Aorta (tissue), 5 donors: ENCODE results near the gene EOGT. TPM values are rescaled to one million over a fixed set of nuclear protein-coding genes. Genes with fewer than 3 reads are reported as not detected.

Experiments used
- ATAC-seq: fragments of 200-7000 bp; cut with Tn5 transposase; one replicate; pipeline ENCODE4 v1.9.1; 2022; ENCODE audit warnings: moderate library complexity; ENCODE audit not compliant: low FRiP score
- DNase-seq, 2 donors: peaks; one replicate each; pipeline ENCODE4 v3.0.0-alpha.2; 2020
- H3K27ac ChIP-seq, 2 donors: one replicate each; pipeline ENCODE4 v1.5.1; 2013; ENCODE audit warnings: low read length in 2 of 2, mild to moderate bottlenecking in 2 of 2, moderate library complexity in 2 of 2, control low read depth in 1 of 2, inconsistent platforms in 1 of 2, low read depth in 1 of 2
- H3K27me3 ChIP-seq, 2 donors: one replicate each; pipeline ENCODE4 v1.6.1; 2013; ENCODE audit warnings: control low read depth in 1 of 2, low read length in 1 of 2, mild to moderate bottlenecking in 1 of 2, moderate library complexity in 1 of 2; ENCODE audit not compliant: insufficient read depth in 2 of 2, control insufficient read depth in 1 of 2
- H3K36me3 ChIP-seq, 2 donors: one replicate each; pipeline ENCODE4 v1.6.1; 2013; ENCODE audit warnings: control low read depth in 1 of 2, low read length in 1 of 2, mild to moderate bottlenecking in 1 of 2; ENCODE audit not compliant: insufficient read depth in 2 of 2, control insufficient read depth in 1 of 2
- H3K4me1 ChIP-seq, 2 donors: one replicate each; pipeline ENCODE4 v1.6.1; 2013; ENCODE audit warnings: low read length in 2 of 2, control low read depth in 1 of 2, mild to moderate bottlenecking in 1 of 2, moderate library complexity in 1 of 2; ENCODE audit not compliant: insufficient read depth in 2 of 2, control insufficient read depth in 1 of 2
- H3K4me3 ChIP-seq, 2 donors: one replicate each; pipeline ENCODE4 v1.5.1; 2013; ENCODE audit warnings: low read length in 2 of 2, control low read depth in 1 of 2, mild to moderate bottlenecking in 1 of 2
- H3K9me3 ChIP-seq: one replicate; pipeline ENCODE4 v1.6.1; 2013; ENCODE audit warnings: mild to moderate bottlenecking, low read length; ENCODE audit not compliant: control insufficient read depth
- WGBS, 2 donors: extraction: QIAGEN DNeasy Blood & Tissue Kit; methylation state at CpG; one replicate each; pipeline ENCODE4 v1.1.7; 2013; 5-methylcytosine and 5-hydroxymethylcytosine counted together
- intact Hi-C, 2 donors: fragments of 100-400 bp; cut with DNase I; formaldehyde crosslinking; loops; one replicate each; pipeline versions ENCODE4 v1.14.2 to v1.15.0; 2022
- long read RNA-seq, 2 donors: library from polyadenylated mRNA; unstranded; transcript quantifications; one replicate each; pipeline ENCODE4 v2.0.0, GENCODE V29; 2020 to 2021
- polyA plus RNA-seq, 2 donors: library from polyadenylated mRNA; stranded (reverse); fragments of 200-250 nt; gene quantifications; one replicate each; pipeline ENCODE4 v1.2.3, GENCODE V29; 2013
- total RNA-seq, 2 donors: library from RNA; stranded (reverse); fragmentation: NEBNext Ultra II Directional; extraction: Animal tissue kit (Norgen Biotek cat#: 25700); gene quantifications; one replicate each; pipeline ENCODE4 v1.2.1, GENCODE V29; 2021
- donor health status: healthy with polysubstance abuse.
- donor health status: Bipolar disorder and iron deficiency.
- donor health status: DM: no; HTN: no; CAD: no.
- donor health status: DM: no; HTN: no; CAD: no.
- donor health status: DM: yes; HTN: yes; CAD: no.

The EOGT gene
- total RNA-seq (100 to 1,000 TPM; 104 to 134 TPM), polyA plus RNA-seq (100 to 1,000 TPM in 1 of 2 donors, 10 to 100 TPM in 1; 40.6 to 103 TPM)
- long read RNA-seq, donor 1, transcript EOGT-210 (1 exons, 1,931 nt) = major isoform, 17 of 66 reads
- long read RNA-seq, donor 1, partial matches to known transcripts = 23 of 66 reads
- long read RNA-seq, donor 1, other reads (novel, unspliced or antisense) = 26 of 66 reads
- long read RNA-seq, donor 2, full-length matches to known transcripts = 15 of 41 reads
- long read RNA-seq, donor 2, partial matches to known transcripts = 8 of 41 reads
- long read RNA-seq, donor 2, other reads (novel, unspliced or antisense) = 18 of 41 reads

DNA sequence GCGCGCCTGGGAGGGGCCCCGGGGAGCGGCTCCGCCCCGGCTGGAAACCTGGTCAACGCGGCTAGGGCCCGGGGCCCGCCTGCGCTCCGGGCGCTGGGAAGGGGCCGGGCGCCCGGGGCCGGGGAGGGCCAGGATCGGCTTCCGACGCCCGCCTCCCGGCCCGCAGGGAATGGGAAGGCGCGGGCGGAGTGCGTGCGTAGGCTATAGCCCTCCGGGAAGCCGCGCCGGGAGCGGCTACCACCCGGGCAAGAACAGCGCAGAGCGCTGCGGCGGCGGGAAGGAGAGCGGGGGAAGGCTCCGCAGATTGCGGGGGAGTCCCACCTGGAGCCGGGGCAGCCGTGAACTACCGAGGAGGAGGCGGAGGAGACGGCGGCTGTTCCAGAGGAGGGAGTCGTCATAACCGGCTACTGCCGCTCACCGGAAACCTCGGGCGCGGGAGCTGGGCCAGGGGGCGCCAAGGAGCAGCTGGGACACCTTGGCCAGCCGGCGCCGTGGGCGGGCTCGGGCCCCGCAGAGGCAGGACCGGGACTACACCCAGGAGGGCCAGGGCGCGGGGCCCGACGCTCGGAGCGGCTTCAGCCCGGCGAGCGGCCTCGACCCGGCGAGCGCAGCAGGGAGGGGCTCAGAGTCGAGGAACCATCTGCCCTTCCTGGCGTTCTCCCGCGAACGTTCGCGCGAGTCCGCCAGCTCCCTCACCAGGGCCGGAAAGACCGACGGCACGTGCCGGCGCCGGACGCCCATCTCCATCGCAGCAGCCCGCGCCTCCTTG lies at the start of gene EOGT:
EOGT (minus strand) TSS at position 432 of the 769 bp plus-strand sequence. CDS start 3,838 bp downstream, outside the sequence.
- peaks cover 6 to 7% of the 10 kb centered on the region in 2 donors for H3K4me1 ChIP-seq
- no peaks in the 10 kb centered on the region for H3K27me3 ChIP-seq
- H3K9me3 ChIP-seq = no peaks in the 10 kb centered on the region
- intact Hi-C loops = loop anchor here (2.0 to 10.0 kb wide), 2 partner anchors 39 to 71 kb away; partner anchors contain the start of genes ARL6IP5 (in 1 of the 2), TMF1 (in 1 of the 2) and UBA3 (in 1 of the 2)
- peak within 1 kb of the TSS; percentile 100 for H3K27ac ChIP-seq
- H3K36me3 ChIP-seq = peaks cover 0 to 2% of the 10 kb centered on the region in 2 donors
- peak; percentile 92 to 97 for DNase-seq
- peak within 1 kb of the TSS; percentile 81 to 86 for H3K4me3 ChIP-seq
- WGBS, 2 donors = 0% methylated on average over 73 to 96 of the region's 96 CpGs
- ATAC-seq = peak; percentile 91

GRCh38 chr3:69059688-69060087 lies 46.2 kb upstream of the EOGT start:
- H3K27me3 ChIP-seq = no peaks in the 10 kb centered on the region
- H3K4me1 ChIP-seq = no peaks in the 10 kb centered on the region
- DNase-seq = no peak
- no peak overlapping the region for H3K27ac ChIP-seq
- H3K4me3 ChIP-seq = no peak overlapping the region
- H3K36me3 ChIP-seq = peaks cover 4 to 5% of the 10 kb centered on the region in 2 donors
- H3K9me3 ChIP-seq = no peaks in the 10 kb centered on the region
- intact Hi-C loops = no loop called here
- no peak for ATAC-seq

- Histone ChIP-seq H3K36me3 (peaks cover 4 to 5% of the 10 kb centered on the region in 2 donors), H3K27ac (no peak overlapping the region), H3K4me1 (no peaks in the 10 kb centered on the region), H3K9me3 (no peaks in the 10 kb centered on the region), H3K27me3 (no peaks in the 10 kb centered on the region), H3K4me3 (no peak overlapping the region)
- ATAC-seq (no peak), DNase-seq (no peak)
- intact Hi-C loops = no loop called here
- WGBS, 2 donors = 89 to 92% methylated on average over 2 of the region's 2 CpGs
These were observed 45.4 kb upstream of the EOGT start for GRCh38 chr3:69058947-69059224.

GRCh38 chr3:69058180-69058946 lies 44.9 kb upstream of the EOGT start:
- no peaks in the 10 kb centered on the region for H3K4me1 ChIP-seq
- intact Hi-C loops = no loop called here
- DNase-seq = no peak
- no peak overlapping the region for H3K27ac ChIP-seq
- H3K9me3 ChIP-seq = no peaks in the 10 kb centered on the region
- 94% methylated on average over 3 of the region's 3 CpGs for WGBS, 2 donors
- H3K36me3 ChIP-seq = peaks cover 4 to 5% of the 10 kb centered on the region in 2 donors
- H3K27me3 ChIP-seq = no peaks in the 10 kb centered on the region
- ATAC-seq = no peak
- no peak overlapping the region for H3K4me3 ChIP-seq

DNA sequence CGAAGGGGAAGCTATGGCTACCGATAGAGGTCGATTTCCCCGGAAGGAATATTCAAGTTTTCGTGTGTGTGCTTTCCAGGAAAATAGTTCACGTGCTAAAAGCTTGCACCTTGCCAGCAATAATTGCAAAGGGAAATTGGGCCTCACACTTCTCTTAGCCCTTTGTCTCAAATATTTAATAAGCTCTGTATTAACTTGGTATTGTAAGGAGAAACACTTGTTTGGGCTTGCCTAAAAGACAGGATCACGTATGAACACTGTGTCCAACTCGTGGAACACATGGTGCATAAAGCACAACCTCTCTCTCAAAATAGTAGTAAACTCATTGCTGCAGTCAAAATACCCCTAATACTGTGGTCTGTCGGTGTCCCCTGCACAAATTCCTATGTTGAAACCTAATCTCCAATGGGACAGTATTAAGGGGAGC lies 39.0 kb upstream of the EOGT start:
- Histone ChIP-seq H3K27ac (peak overlapping the region in 1 of 2 donors; percentile 88), H3K36me3 (no peaks in the 10 kb centered on the region), H3K4me1 (peaks cover 2 to 5% of the 10 kb centered on the region in 2 donors), H3K4me3 (peak overlapping the region in 1 of 2 donors; percentile 44), H3K27me3 (no peaks in the 10 kb centered on the region), H3K9me3 (no peaks in the 10 kb centered on the region)
- DNase-seq = no peak
- intact Hi-C loops = loop anchor here (2.0 kb wide), 2 partner anchors 28 to 40 kb away; partner anchors contain the start of genes EOGT (in 1 of the 2) and UBA3 (in 1 of the 2)
- WGBS, 2 donors = 9 to 10% methylated on average over 9 of the region's 9 CpGs
- ATAC-seq = no peak

DNA sequence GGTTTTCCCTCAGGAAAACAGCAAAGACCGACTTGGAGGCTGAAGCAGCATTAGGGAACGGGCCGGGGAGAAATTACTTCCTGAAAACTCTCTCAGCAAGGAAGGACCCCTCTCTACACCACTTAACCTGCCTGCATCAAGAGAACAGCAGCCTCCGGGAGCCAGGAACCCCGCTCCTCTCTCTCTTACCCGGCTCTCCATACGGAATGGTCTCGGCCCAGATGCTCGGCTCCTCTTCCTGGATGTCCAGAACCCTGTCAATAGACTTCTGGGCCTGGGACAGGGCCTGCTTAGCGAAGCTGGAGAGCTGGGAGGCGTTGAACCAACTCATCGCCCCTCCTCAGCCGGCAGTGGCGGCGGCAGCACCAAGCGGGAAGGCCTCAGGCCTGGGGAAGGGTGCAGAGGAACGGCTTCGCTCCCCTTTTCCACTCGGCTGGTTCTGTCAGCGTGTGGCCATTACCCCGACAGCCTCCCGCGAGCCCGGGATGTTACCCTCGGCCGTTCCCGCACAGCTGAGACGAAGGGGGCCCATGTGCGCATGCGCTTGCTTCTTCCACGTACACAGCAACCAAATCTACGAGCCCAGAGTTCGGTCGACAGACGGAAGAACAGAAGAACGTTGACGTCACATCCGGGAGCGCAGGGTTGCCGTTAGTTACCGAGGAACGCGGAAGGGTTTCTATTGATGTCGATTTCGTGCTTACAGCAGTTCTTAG lies 38.4 kb upstream of the EOGT start, which contains the start of gene TMF1:
TMF1 (minus strand) TSS at position 578 of the 716 bp plus-strand sequence; CDS start at position 331, 247 bp downstream.
- H3K27ac ChIP-seq = peak within 1 kb of the TSS; percentile 10 to 88
- DNase-seq (peak; percentile 99 to 100), ATAC-seq (peak; percentile 99)
- no peaks in the 10 kb centered on the region for H3K27me3 ChIP-seq
- peak within 1 kb of the TSS; percentile 69 to 76 for H3K4me3 ChIP-seq
- H3K36me3 ChIP-seq = peaks cover 0 to 1% of the 10 kb centered on the region in 2 donors
- H3K9me3 ChIP-seq = no peaks in the 10 kb centered on the region
- H3K4me1 ChIP-seq = peaks cover 2 to 5% of the 10 kb centered on the region in 2 donors
- WGBS, 2 donors = 1% methylated on average over 42 to 45 of the region's 45 CpGs
- intact Hi-C loops = loop anchor here (2.0 kb wide), 2 partner anchors 29 to 39 kb away; partner anchors contain the start of genes EOGT (in 1 of the 2) and UBA3 (in 1 of the 2)

- H3K36me3 ChIP-seq = peaks cover 0 to 1% of the 10 kb centered on the region in 2 donors
- no peak overlapping the region for H3K4me3 ChIP-seq
- ATAC-seq (no peak), DNase-seq (no peak)
- H3K4me1 ChIP-seq = peaks cover 2 to 5% of the 10 kb centered on the region in 2 donors
- no peak overlapping the region for H3K27ac ChIP-seq
- no peaks in the 10 kb centered on the region for H3K9me3 ChIP-seq
- no peaks in the 10 kb centered on the region for H3K27me3 ChIP-seq
- WGBS, 2 donors = 90 to 93% methylated on average over 2 of the region's 2 CpGs
- intact Hi-C loops = no loop called here
These were observed 35.5 kb upstream of the EOGT start for GRCh38 chr3:69048990-69049389.

DNA sequence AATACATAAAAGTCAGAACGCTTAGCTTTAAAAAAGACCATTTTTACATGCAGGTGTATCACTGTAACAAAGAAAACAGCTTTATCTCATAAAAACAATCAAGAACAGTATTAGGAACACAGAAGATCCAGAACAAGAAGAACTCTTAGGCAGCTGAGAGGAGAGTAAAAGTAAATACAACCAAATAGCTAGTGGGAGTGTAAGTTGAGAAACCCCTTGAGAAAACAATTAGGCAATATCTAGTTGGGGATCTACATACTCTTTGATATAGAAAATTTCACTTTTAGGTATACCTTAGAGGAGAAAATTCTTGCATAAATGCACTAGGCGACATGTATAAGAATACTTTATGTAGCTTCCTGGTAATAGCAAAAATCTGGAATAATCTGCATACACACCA lies 31.1 kb upstream of the EOGT start:
- H3K27ac ChIP-seq = no peak overlapping the region
- WGBS, 2 donors = 87 to 90% methylated on average over 2 of the region's 2 CpGs
- H3K4me1 ChIP-seq = peaks cover 0 to 2% of the 10 kb centered on the region in 2 donors
- no peaks in the 10 kb centered on the region for H3K27me3 ChIP-seq
- H3K36me3 ChIP-seq = peaks cover 3 to 5% of the 10 kb centered on the region in 2 donors
- no peaks in the 10 kb centered on the region for H3K9me3 ChIP-seq
- DNase-seq (no peak), ATAC-seq (no peak)
- H3K4me3 ChIP-seq = no peak overlapping the region
- intact Hi-C loops = no loop called here
